T follicular helper cell (primary cell): ENCODE data around the gene UBE2E1.
"Not testable (repeated sequence)": the region's sequence is repeated elsewhere in the genome, so short reads cannot be mapped to it uniquely, and the experiment has no call there.

Source experiments
- DNase-seq: peaks from one replicate; pipeline ENCODE4 v3.0.0-alpha.2; 2020; ENCODE audit warnings: low read depth

Gene UBE2E1

DNA sequence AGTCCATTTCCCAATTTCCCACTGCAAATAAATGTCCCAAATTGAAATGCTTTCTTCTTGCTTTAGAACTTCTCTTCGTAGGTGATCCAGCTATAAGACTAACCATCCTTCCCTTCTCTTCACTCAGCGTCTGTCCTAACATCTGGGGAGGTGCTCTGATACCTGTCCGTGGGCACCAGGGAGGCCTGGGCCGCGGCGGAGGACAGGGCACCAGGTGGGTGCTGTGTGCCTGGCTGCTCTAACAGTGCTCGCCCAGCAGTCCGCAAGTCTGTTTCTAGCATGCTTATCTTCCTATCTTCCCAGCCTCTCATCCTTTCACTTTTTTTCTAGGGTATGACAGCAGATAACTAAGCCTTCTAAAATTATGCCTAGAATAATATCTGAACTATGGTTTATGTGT is 73.7 kb downstream of the UBE2E1 start:
- DNase-seq = no peak

GRCh38 chr3:23880703-23881339 is 75.1 kb downstream of the UBE2E1 start:
- no peak for DNase-seq

GRCh38 chr3:23881993-23882392 is 76.2 kb downstream of the UBE2E1 start:
- DNase-seq = not testable (repeated sequence)

GRCh38 chr3:23882487-23882918 is 76.7 kb downstream of the UBE2E1 start:
- DNase-seq = no peak

DNA sequence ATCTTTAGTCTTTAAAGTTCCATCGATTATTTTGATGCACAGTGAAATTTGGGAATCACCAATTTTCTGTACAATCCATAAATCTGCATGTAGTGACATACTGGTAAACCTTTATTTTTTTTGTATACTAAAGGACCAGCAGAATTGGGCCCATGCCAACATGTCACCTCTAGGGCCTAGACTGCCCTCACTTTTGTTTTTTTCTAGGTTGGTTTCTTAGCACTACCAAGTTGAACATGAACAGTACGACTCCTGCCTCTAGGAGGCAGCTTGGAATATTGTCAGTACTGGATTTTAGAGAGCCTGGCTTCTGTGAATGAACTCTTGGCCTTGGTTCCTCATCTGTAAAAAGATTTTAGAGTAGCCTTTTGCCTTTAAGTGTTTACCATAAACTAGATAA is 78.7 kb downstream of the UBE2E1 start:
- DNase-seq = no peak

DNA sequence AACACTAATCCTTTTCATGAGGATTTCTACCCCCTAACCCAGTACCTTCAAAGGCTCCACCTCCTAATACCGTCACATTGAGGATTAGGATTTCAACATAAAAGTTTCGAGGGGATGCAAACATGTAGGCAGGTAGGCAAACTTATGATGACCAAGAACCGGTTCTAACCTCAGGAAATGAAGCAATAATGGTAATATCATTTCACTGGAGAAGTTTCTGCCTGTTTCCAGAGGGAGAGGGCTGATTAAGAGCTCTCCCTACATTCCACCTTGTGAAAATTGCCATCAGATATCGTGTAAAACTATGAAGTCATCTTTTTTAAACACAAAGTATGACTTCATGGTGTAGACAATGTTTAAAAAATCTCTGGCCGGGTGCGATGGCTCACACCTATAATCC is 79.5 kb downstream of the UBE2E1 start:
- no peak for DNase-seq

GRCh38 chr3:23886311-23886710 is 80.6 kb downstream of the UBE2E1 start:
- no peak for DNase-seq

DNA sequence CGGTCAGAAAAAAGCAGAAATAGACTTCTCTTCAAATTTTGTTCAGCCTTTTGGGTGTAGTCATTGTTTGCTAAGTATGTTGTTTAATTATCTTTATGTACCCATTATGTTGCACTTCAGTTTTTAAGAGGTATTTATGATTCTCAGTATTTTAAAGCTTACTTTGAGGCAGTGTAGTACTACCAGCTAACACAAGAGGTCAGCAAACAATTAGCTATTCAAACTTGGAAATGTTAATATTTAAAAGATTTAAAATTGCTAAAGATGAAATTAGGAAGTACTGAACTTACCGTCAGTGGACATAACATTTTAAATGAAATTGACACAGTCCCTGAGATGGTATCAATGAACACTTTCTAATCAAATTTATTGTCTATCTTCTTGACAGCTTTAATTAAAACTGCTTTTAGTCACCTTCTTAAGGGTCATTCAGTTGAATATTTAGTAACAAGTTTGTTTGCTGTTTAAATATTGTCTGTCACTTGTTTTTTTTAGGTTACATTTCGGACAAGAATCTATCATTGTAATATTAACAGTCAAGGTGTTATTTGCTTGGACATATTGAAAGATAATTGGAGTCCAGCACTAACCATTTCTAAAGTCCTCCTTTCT is 83.0 kb downstream of the UBE2E1 start:
- no peak for DNase-seq

DNA sequence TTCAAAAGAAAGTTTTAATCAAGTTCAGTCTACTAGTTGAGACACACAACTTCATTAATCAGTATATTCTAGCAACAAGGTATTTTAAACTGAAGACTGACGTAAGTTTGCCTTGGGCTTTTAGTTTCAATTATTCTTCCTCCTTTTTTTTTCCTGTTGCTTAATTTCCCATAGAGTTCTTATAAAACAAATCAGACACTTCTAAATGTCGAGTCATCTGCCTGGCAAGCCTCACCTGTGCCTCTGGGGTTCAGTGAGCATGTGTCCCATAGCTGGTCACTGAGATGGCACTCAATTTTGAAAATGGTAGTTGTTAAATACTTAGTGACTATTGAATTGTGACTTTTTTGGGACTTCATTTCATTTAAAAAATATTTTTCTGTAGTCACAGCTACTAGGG is 83.6 kb downstream of the UBE2E1 start:
- no peak for DNase-seq

- DNase-seq = no peak
Observed at GRCh38 chr3:23889950-23890349, 84.2 kb downstream of the UBE2E1 start.

GRCh38 chr3:23894254-23895061 is 88.7 kb downstream of the UBE2E1 start:
- DNase-seq = no peak

GRCh38 chr3:23895181-23895580 is 89.4 kb downstream of the UBE2E1 start:
- no peak for DNase-seq

GRCh38 chr3:23900744-23901143 is 95.0 kb downstream of the UBE2E1 start:
- DNase-seq = no peak

- no peak for DNase-seq
Observed at GRCh38 chr3:23904545-23904944, 98.8 kb downstream of the UBE2E1 start.

DNA sequence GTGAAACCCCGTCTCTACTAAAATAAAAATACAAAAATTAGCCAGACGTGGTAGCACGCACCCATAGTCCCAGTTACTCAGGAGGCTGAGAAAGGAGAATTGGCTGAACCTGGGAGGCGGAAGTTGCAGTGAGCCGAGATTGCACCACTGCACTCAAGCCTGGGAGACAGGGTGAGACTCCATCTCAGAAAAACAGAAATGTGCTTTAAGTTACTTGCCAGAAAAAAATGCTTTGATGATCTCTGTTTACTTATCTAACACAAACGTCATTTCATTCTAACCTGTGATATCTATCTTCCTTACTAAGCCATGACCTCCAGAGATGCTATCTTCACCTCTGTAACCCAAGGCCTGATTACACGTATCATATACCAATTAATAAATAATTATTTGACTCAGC is 103.6 kb downstream of the UBE2E1 start:
- no peak for DNase-seq

- no peak for DNase-seq
Observed at GRCh38 chr3:23911397-23911796, 105.6 kb downstream of the UBE2E1 start.

DNA sequence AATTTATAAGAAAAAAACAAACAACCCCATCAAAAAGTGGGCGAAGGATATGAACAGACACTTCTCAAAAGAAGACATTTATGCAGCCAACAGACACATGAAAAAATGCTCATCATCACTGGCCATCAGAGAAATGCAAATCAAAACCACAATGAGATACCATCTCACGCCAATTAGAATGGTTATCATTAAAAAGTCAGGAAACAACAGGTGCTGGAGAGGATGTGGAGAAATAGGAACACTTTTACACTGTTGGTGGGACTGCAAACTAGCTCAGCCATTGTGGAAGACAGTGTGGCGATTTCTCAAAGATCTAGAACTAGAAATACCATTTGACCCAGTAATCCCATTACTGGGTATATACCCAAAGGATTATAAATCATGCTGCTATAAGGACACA is 106.6 kb downstream of the UBE2E1 start:
- not testable (repeated sequence) for DNase-seq

DNA sequence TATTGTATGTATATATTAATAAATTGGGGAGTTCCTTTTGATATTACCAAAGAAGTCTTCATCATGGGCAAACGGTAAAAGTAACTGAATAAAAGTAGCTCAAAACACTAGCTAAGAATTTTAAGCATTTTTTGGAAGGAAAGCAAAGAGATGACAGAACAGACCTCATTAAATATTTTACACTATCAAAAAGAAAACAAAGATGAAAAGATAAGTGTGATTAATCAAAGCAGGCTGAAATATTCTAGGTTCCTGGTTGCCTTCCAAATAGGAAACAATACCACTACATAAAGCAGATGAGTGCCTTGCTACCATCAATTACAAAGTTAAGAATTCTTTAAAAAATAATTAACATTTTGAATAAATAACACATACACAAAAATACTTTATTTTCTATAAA is 107.4 kb downstream of the UBE2E1 start:
- no peak for DNase-seq

GRCh38 chr3:23913873-23914743 is 108.4 kb downstream of the UBE2E1 start:
- DNase-seq = no peak

GRCh38 chr3:23915537-23916108 is 109.9 kb downstream of the UBE2E1 start:
- no peak for DNase-seq

GRCh38 chr3:23916152-23916885 is 110.6 kb downstream of the UBE2E1 start:
- no peak for DNase-seq
